ENCODE data around the gene CRK. TPM values are rescaled to one million over a fixed set of nuclear protein-coding genes. Genes with fewer than 3 reads are reported as not detected.
A peak's percentile ranks its signal among the peaks of the same experiment; 100 is the strongest.

The CRK gene
- total and polyA plus RNA-seq, 8 donors = 18.0 to 87.5 (median 36.7) TPM

- WGBS, 5 donors = 69 to 88% (median 83%) methylated on average over 13 to 14 of the region's 14 CpGs
- intact Hi-C loops (cut with DNase I; ENCODE audit: low total_unique reads) = no loop called here
- TF ChIP-seq CTCF (IDR thresholded peaks at IDR 0.05) = no peak
- peak in 2 of 3 donors; percentile 21 to 33 for TF ChIP-seq POLR2AphosphoS5 (IDR thresholded peaks at IDR 0.05)
- Histone ChIP-seq H3K9me3 (no peaks in the 10 kb centered on the region), H3K27me3 (no peaks in the 10 kb centered on the region), H3K27ac (peak overlapping the region in 3 of 5 donors; percentile 41 to 98 (median 98)), H3K4me1 (peaks cover 25 to 51% (median 48%) of the 10 kb centered on the region in 4 donors), H3K36me3 (peaks cover 20 to 57% (median 51%) of the 10 kb centered on the region in 4 donors), H3K4me3 (no peak overlapping the region)
- peak in 1 of 2 donors; percentile 51 for DNase-seq
Observed at GRCh38 chr17:1495265-1495989, 39.4 kb upstream of the CRK start.

DNA sequence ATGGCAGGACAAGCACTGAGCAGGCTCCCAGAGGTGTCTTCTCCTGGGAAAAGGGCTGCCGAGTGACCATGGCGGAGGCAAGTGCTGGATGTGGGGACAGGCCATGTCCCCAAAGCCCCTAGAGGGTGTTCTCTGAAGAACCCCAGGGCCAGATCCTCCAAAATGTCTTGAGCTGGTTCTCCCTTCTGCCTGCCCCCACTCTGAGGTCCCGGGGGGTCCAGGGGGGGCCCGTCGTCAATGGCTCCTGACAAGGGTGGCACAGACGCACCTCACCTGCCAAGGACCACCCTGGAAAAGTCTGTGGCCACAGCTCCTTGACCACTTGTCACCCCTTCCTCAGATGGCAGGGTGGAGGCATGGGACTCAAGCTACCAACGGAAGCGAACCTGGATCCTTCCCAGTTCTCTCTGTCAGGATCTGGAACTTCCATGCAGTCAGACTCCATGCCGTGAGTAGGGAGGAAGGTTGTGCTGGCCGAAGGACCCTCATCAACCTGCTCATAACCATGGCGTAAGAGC is 38.8 kb upstream of the CRK start:
- no peak for TF ChIP-seq POLR2A (IDR thresholded peaks at IDR 0.05)
- no peak for TF ChIP-seq CTCF (IDR thresholded peaks at IDR 0.05)
- TF ChIP-seq POLR2AphosphoS5 (IDR thresholded peaks at IDR 0.05) = no peak
- no peak for TF ChIP-seq EP300 (IDR thresholded peaks at IDR 0.05)
- intact Hi-C loops (cut with DNase I; ENCODE audit: low total_unique reads) = no loop called here
- DNase-seq = no peak
- no peaks in the 10 kb centered on the region for H3K9me3 ChIP-seq
- H3K4me1 ChIP-seq = peaks cover 30 to 58% (median 54%) of the 10 kb centered on the region in 4 donors
- no peaks in the 10 kb centered on the region for H3K27me3 ChIP-seq
- peaks cover 20 to 54% (median 49%) of the 10 kb centered on the region in 4 donors for H3K36me3 ChIP-seq
- H3K27ac ChIP-seq = peak overlapping the region in 4 of 5 donors; percentile 41 to 98 (median 94)
- no peak overlapping the region for H3K4me3 ChIP-seq
- 80 to 95% (median 92%) methylated on average over 8 to 11 of the region's 11 CpGs for WGBS, 5 donors

- intact Hi-C loops (cut with DNase I; ENCODE audit: low total_unique reads) = no loop called here
- WGBS, 5 donors = 85 to 98% (median 93%) methylated on average over 7 of the region's 7 CpGs
- TF ChIP-seq POLR2A (IDR thresholded peaks at IDR 0.05) (no peak), POLR2AphosphoS5 (IDR thresholded peaks at IDR 0.05) (no peak), CTCF (IDR thresholded peaks at IDR 0.05) (no peak), EP300 (IDR thresholded peaks at IDR 0.05) (no peak)
- H3K4me3 ChIP-seq = no peak overlapping the region
- H3K27ac ChIP-seq = peak overlapping the region in 4 of 5 donors; percentile 89 to 98 (median 94)
- no peaks in the 10 kb centered on the region for H3K27me3 ChIP-seq
- H3K4me1 ChIP-seq = peaks cover 31 to 63% (median 60%) of the 10 kb centered on the region in 4 donors
- peaks cover 20 to 48% (median 45%) of the 10 kb centered on the region in 4 donors for H3K36me3 ChIP-seq
- H3K9me3 ChIP-seq = no peaks in the 10 kb centered on the region
- no peak for DNase-seq
Observed at GRCh38 chr17:1494203-1494602, 38.2 kb upstream of the CRK start.

DNA sequence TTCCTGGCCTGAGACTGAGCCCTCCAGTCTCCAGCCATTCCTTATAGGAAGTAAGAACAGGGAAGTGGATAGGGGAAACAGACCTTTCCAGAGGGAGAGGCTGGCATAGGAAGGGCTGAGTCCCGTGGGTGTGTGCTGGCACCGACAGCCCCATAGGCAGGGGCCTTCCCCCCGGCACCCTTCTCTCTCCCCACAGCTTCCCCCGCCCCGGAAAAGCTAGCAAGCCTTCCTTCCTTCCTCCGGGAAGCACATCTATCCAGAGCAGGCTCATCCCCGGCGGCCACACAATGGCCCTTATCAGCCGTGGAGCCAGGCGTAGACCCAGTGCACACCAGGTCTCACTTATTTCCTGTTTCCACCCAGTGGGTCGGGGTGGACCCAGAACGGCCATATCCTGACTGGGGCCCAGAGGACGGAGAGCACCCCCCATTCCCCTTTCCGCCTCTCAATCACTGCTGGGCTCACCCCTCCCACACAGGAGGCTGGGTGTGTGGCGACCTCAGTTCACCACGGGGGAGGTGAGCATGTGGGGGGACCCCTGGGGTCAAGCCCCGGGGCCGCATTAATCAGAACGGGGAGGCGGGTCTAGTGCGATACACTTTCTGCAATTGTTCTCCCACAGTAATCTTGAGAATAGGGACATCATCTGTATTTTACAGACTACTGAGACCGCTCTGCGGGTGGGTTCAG is 37.4 kb upstream of the CRK start:
- H3K27me3 ChIP-seq = no peaks in the 10 kb centered on the region
- no peak overlapping the region for H3K4me3 ChIP-seq
- peaks cover 39 to 71% (median 68%) of the 10 kb centered on the region in 4 donors for H3K4me1 ChIP-seq
- 42 to 47% (median 44%) methylated on average over 18 to 23 of the region's 23 CpGs for whole genome bisulfite sequencing, 5 donors
- H3K9me3 ChIP-seq = no peaks in the 10 kb centered on the region
- peak overlapping the region; percentile 37 to 98 (median 90) for H3K27ac ChIP-seq
- TF ChIP-seq POLR2AphosphoS5 (IDR thresholded peaks at IDR 0.05) (peak in 1 of 3 donors; percentile 26), EP300 (IDR thresholded peaks at IDR 0.05) (no peak)
- peaks cover 20 to 41% (median 38%) of the 10 kb centered on the region in 4 donors for H3K36me3 ChIP-seq
- intact Hi-C loops (cut with DNase I; ENCODE audit: low total_unique reads) = no loop called here
- DNase-seq = peak; percentile 53 to 63

All from stomach (tissue), 9 donors.